Caco-2 (cell line): Measurements from ENCODE around the gene IDH2. TPM values are rescaled to one million over a fixed set of nuclear protein-coding genes. Genes with fewer than 3 reads are reported as not detected.

Source experiments
- BruUV-seq: library from RNA; stranded (reverse); fragments of 400-500 nt; replicated peaks from 2 replicates; lab custom pipeline; 2021; lab: Mats Ljungman, UMichigan
- CTCF ChIA-PET: fragments of 300-600 bp; sonication (Branson Sonifier 250); formaldehyde crosslinking; loops from one replicate; lab custom pipeline; 2022; ENCODE audit warnings: antibody characterized with exemption; lab: Charles Lee
- POLR2A ChIA-PET: fragments of 300-600 bp; sonication (Branson Sonifier 250); formaldehyde crosslinking; loops from one replicate; lab custom pipeline; 2022; ENCODE audit warnings: antibody characterized with exemption; lab: Charles Lee
- DNase-seq, 2 experiments: peaks; one replicate each; pipeline versions ENCODE4 v3.0.0 to v3.0.0-alpha.2; 2020 to 2022
- H3K27me3 ChIP-seq: replicated peaks from 2 replicates; pipeline ENCODE4 v1.6.0; 2011; ENCODE audit warnings: low read length; ENCODE audit not compliant: control insufficient read depth, insufficient read depth
- H3K36me3 ChIP-seq: 2 replicates; pipeline ENCODE4 v1.5.1; 2011; ENCODE audit warnings: low read length; ENCODE audit not compliant: control insufficient read depth, insufficient read depth
- H3K4me1 ChIP-seq: fragments of 250-450 bp; sonication (Bioruptor Pico); 2 replicates; pipeline ENCODE4 v1.5.1; 2020; ENCODE audit warnings: mild to moderate bottlenecking
- H3K4me3 ChIP-seq: 2 replicates; pipeline ENCODE4 v1.5.1; 2011; ENCODE audit warnings: low read depth, mild to moderate bottlenecking, control low read depth, low read length
- H3K9me3 ChIP-seq: fragments of 250-450 bp; sonication (Bioruptor Pico); 2 replicates; pipeline ENCODE4 v1.5.1; 2020; ENCODE audit warnings: mild to moderate bottlenecking, moderate library complexity
- H3K27ac Mint-ChIP-seq: one replicate; pipeline ENCODE4 v1.8.0; 2022; ENCODE audit warnings: mixed read lengths; ENCODE audit not compliant: unreplicated experiment
- H3K27me3 Mint-ChIP-seq: one replicate; pipeline ENCODE4 v1.8.0; 2022; ENCODE audit warnings: mixed read lengths; ENCODE audit not compliant: insufficient read depth, unreplicated experiment
- H3K36me3 Mint-ChIP-seq: one replicate; pipeline ENCODE4 v1.8.0; 2022; ENCODE audit warnings: mild to moderate bottlenecking, mixed read lengths; ENCODE audit not compliant: insufficient read depth, unreplicated experiment
- H3K4me1 Mint-ChIP-seq: one replicate; pipeline ENCODE4 v1.8.0; 2022; ENCODE audit warnings: low read depth, mixed read lengths; ENCODE audit not compliant: unreplicated experiment
- H3K4me3 Mint-ChIP-seq: one replicate; pipeline ENCODE4 v1.8.0; 2022; ENCODE audit warnings: mild to moderate bottlenecking, moderate library complexity, mixed read lengths; ENCODE audit not compliant: unreplicated experiment
- H3K9me3 Mint-ChIP-seq: one replicate; pipeline ENCODE4 v1.8.0; 2022; ENCODE audit warnings: mixed read lengths; ENCODE audit not compliant: unreplicated experiment
- intact Hi-C: fragments of 100-400 bp; cut with micrococcal nuclease; formaldehyde crosslinking; loops from one replicate; pipeline ENCODE4 v1.10.0; 2022; ENCODE audit not compliant: unreplicated experiment
- total RNA-seq: library from RNA; stranded (reverse); gene quantifications from 2 replicates; pipeline ENCODE4 v1.2.3, GENCODE V29; 2022
- TF ChIP-seq, protein P1 (sequence below), 2 experiments: fragments of 200-600 bp in 1 of 2; IDR thresholded peaks; 1 replicate in 1 of 2; 2 replicates in 1 of 2; pipeline versions ENCODE4 v1.5.1 to v1.8.0; 2011 to 2022; ENCODE audit warnings: antibody characterized with exemption in 1 of 2, control low read depth in 1 of 2, inconsistent platforms in 1 of 2, low read depth in 1 of 2, low read length in 1 of 2, mild to moderate bottlenecking in 1 of 2, moderate library complexity in 1 of 2; ENCODE audit not compliant: insufficient read depth in 1 of 2, severe bottlenecking in 1 of 2, unreplicated experiment in 1 of 2

IDH2 gene
- total RNA-seq, 1 experiment from 2014 or later, result 28.7 TPM

- TF ChIP-seq, protein P1, sequence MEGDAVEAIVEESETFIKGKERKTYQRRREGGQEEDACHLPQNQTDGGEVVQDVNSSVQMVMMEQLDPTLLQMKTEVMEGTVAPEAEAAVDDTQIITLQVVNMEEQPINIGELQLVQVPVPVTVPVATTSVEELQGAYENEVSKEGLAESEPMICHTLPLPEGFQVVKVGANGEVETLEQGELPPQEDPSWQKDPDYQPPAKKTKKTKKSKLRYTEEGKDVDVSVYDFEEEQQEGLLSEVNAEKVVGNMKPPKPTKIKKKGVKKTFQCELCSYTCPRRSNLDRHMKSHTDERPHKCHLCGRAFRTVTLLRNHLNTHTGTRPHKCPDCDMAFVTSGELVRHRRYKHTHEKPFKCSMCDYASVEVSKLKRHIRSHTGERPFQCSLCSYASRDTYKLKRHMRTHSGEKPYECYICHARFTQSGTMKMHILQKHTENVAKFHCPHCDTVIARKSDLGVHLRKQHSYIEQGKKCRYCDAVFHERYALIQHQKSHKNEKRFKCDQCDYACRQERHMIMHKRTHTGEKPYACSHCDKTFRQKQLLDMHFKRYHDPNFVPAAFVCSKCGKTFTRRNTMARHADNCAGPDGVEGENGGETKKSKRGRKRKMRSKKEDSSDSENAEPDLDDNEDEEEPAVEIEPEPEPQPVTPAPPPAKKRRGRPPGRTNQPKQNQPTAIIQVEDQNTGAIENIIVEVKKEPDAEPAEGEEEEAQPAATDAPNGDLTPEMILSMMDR (IDR thresholded peaks at IDR 0.05; ENCODE audit: insufficient read depth in 1 of 2, low read depth in 1 of 2, low read length in 1 of 2, severe bottlenecking in 1 of 2, unreplicated experiment in 1 of 2), result no peak
- POLR2A ChIA-PET, result no interaction called here
- CTCF ChIA-PET, result interaction anchor here (0.6 kb wide), 1 partner anchor 167 kb away, joined by 3 read pairs; the partner anchor contains the start of gene NGRN
- no peak for DNase-seq
- intact Hi-C loops, result no loop called here
- Mint-ChIP-seq H3K4me3 (no peak overlapping the region), H3K9me3 (no peaks in the 10 kb centered on the region), H3K4me1 (peaks cover 19% of the 10 kb centered on the region), H3K27ac (no peak overlapping the region), H3K27me3 (no peaks in the 10 kb centered on the region), H3K36me3 (no peaks in the 10 kb centered on the region)
- Histone ChIP-seq H3K4me3 (no peak overlapping the region), H3K4me1 (peaks cover 9% of the 10 kb centered on the region; the same call in 1 of the 2 replicates), H3K9me3 (no peaks in the 10 kb centered on the region), H3K36me3 (no peaks in the 10 kb centered on the region), H3K27me3 (no peaks in the 10 kb centered on the region)
- no TSS peak for BruUV-seq
Observed at GRCh38 chr15:90099072-90099867, 3.0 kb downstream of the IDH2 start.

- Mint-ChIP-seq H3K36me3 (peaks cover under 1% of the 10 kb centered on the region), H3K27ac (no peak overlapping the region), H3K4me1 (peaks cover 6% of the 10 kb centered on the region), H3K27me3 (no peaks in the 10 kb centered on the region), H3K9me3 (peaks cover 3% of the 10 kb centered on the region), H3K4me3 (no peak overlapping the region)
- Histone ChIP-seq H3K36me3 (no peaks in the 10 kb centered on the region), H3K4me1 (peaks cover 9% of the 10 kb centered on the region; the same call in 1 of the 2 replicates), H3K4me3 (no peak overlapping the region), H3K9me3 (no peaks in the 10 kb centered on the region), H3K27me3 (no peaks in the 10 kb centered on the region)
- DNase-seq, result no peak
- intact Hi-C loops, result no loop called here
- POLR2A ChIA-PET, result no interaction called here
- BruUV-seq, result no TSS peak
- CTCF ChIA-PET, result no interaction called here
- TF ChIP-seq, protein P1 (IDR thresholded peaks at IDR 0.05; ENCODE audit: insufficient read depth in 1 of 2, low read depth in 1 of 2, low read length in 1 of 2, severe bottlenecking in 1 of 2, unreplicated experiment in 1 of 2), result no peak
Observed at GRCh38 chr15:90097475-90097874, 4.8 kb downstream of the IDH2 start.

DNA sequence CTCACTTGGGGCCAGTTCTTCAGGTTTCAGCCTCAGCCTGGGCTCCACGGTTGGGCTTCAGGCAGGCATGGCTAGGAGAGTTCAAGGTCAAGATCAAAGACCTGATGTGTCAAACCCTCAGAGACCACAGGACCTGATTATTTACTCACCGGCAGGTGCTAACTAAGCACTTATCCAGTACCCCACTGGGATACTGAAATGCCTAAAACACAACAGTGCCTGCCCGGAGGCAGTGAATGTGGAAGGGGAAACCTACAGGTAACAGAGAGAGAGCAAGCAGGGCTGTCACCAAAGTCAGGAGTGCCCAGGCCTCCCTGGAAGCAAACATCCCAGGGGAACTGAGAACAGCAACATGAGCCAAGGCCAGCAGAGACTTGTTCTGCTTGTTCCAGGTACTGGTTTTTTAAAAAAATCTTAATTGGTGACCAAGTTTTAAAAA lies 6.7 kb downstream of the IDH2 start:
- ChIA-PET CTCF (no interaction called here), POLR2A (no interaction called here)
- TF ChIP-seq, protein P1 (IDR thresholded peaks at IDR 0.05; ENCODE audit: insufficient read depth in 1 of 2, low read depth in 1 of 2, low read length in 1 of 2, severe bottlenecking in 1 of 2, unreplicated experiment in 1 of 2), result no peak
- no TSS peak for BruUV-seq
- Mint-ChIP-seq H3K36me3 (peaks cover 6% of the 10 kb centered on the region), H3K9me3 (peaks cover 10% of the 10 kb centered on the region), H3K27me3 (no peaks in the 10 kb centered on the region), H3K4me1 (peaks cover 6% of the 10 kb centered on the region), H3K27ac (no peak overlapping the region), H3K4me3 (no peak overlapping the region)
- Histone ChIP-seq H3K4me3 (no peak overlapping the region), H3K27me3 (no peaks in the 10 kb centered on the region), H3K36me3 (no peaks in the 10 kb centered on the region), H3K9me3 (no peaks in the 10 kb centered on the region), H3K4me1 (no peaks in the 10 kb centered on the region)
- intact Hi-C loops, result no loop called here
- DNase-seq, result no peak
